HCT116 (cell line): ENCODE measurements around the gene RCBTB2. TPM values are rescaled to one million over a fixed set of nuclear protein-coding genes. Genes with fewer than 3 reads are reported as not detected.

ENCODE experiments used
- ATAC-seq: fragments of 200-7000 bp; cut with Tn5 transposase; 2 replicates; pipeline ENCODE4 v1.9.1; 2020; ENCODE audit warnings: mild to moderate bottlenecking, moderate library complexity
- BruUV-seq: library from RNA; stranded (reverse); fragments of 400-500 nt; replicated peaks from 2 replicates; lab custom pipeline; 2021; lab: Mats Ljungman, UMichigan
- CTCF ChIA-PET: fragments of 300-600 bp; sonication (Branson Sonifier 250); formaldehyde crosslinking; loops from one replicate; lab custom pipeline; 2021; ENCODE audit warnings: antibody characterized with exemption; lab: Charles Lee
- POLR2A ChIA-PET: fragments of 300-600, 350-600 bp; sonication (Branson Sonifier 250); formaldehyde crosslinking; loops from one replicate; lab custom pipeline; 2021; ENCODE audit warnings: antibody characterized with exemption; lab: Charles Lee
- RAD21 ChIA-PET, 2 experiments: fragments of 300-600 bp; sonication (Branson Sonifier 250); formaldehyde crosslinking; loops; one replicate each; lab custom pipeline; 2023; ENCODE audit warnings: low total read pairs in 2 of 2; ENCODE audit not compliant: uncharacterized antibody in 2 of 2, unreplicated experiment in 2 of 2, low non-redundant PET in 1 of 2; lab: Charles Lee
- DNase-seq: peaks from one replicate; pipeline ENCODE4 v3.0.0-alpha.2; 2010; ENCODE audit warnings: low read depth, low spot score
- H2AFZ ChIP-seq: fragments of 200-600 bp; shearing (Covaris generic), sonication (generic); 2 replicates; pipeline ENCODE4 v1.6.1; 2017; ENCODE audit warnings: low read depth, mixed run types, mixed read lengths, antibody characterized with exemption, low read length; ENCODE audit not compliant: poor library complexity, severe bottlenecking
- H3K27ac ChIP-seq: 2 replicates; pipeline ENCODE4 v1.5.1; 2012; ENCODE audit warnings: low read depth, low read length
- H3K27me3 ChIP-seq: fragments of 200-600 bp; sonication (generic); 2 replicates; pipeline ENCODE4 v1.6.1; 2016; ENCODE audit warnings: mixed run types, low read length, mixed read lengths; ENCODE audit not compliant: insufficient read depth
- H3K36me3 ChIP-seq, 2 experiments: fragments of 200-500 bp in 1 of 2; fragments of 200-600 bp in 1 of 2; sonication (Bioruptor generic) in 1 of 2; sonication (generic) in 1 of 2; 2 replicates each; pipeline versions ENCODE4 v1.5.1 to v1.6.1; 2014 to 2016; ENCODE audit warnings: low read length in 2 of 2, inconsistent platforms in 1 of 2, mixed read lengths in 1 of 2, mixed run types in 1 of 2; ENCODE audit not compliant: insufficient read depth in 2 of 2, control insufficient read depth in 1 of 2
- H3K4me1 ChIP-seq, 2 experiments: fragments of 200-600 bp in 1 of 2; sonication (generic) in 1 of 2; 2 replicates each; pipeline versions ENCODE4 v1.5.1 to v1.6.1; 2012 to 2017; ENCODE audit warnings: low read length in 2 of 2, inconsistent platforms in 1 of 2, mild to moderate bottlenecking in 1 of 2, mixed read lengths in 1 of 2, mixed run types in 1 of 2, moderate library complexity in 1 of 2; ENCODE audit not compliant: insufficient read depth in 2 of 2, control insufficient read depth in 1 of 2
- H3K4me2 ChIP-seq: fragments of 200-600 bp; sonication (generic); 2 replicates; pipeline ENCODE4 v1.6.1; 2017; ENCODE audit warnings: mixed run types, low read length, mixed read lengths
- H3K4me3 ChIP-seq, 2 experiments: fragments of 200-600 bp in 1 of 2; sonication (generic) in 1 of 2; replicated peaks in 1 of 2; 2 replicates each; pipeline ENCODE4 v1.5.1; 2011 to 2016; ENCODE audit warnings: low read length in 2 of 2, control low read depth in 1 of 2, low read depth in 1 of 2, mild to moderate bottlenecking in 1 of 2, mixed read lengths in 1 of 2, mixed run types in 1 of 2
- H3K79me2 ChIP-seq: fragments of 200-600 bp; sonication (generic); 2 replicates; pipeline ENCODE4 v1.6.1; 2017; ENCODE audit warnings: mild to moderate bottlenecking, mixed run types, low read length, moderate library complexity, mixed read lengths; ENCODE audit not compliant: insufficient read depth
- H3K9ac ChIP-seq: fragments of 200-600 bp; sonication (generic); 2 replicates; pipeline ENCODE4 v1.6.1; 2016; ENCODE audit warnings: low read length, mixed read lengths
- H3K9me2 ChIP-seq: fragments of 200-600 bp; sonication (generic), shearing (Covaris generic); 2 replicates; pipeline ENCODE4 v1.6.1; 2017; ENCODE audit warnings: mixed run types, mild to moderate bottlenecking, moderate library complexity; ENCODE audit not compliant: insufficient read depth
- H3K9me3 ChIP-seq, 2 experiments: fragments of 200-500 bp in 1 of 2; fragments of 200-600 bp in 1 of 2; sonication (Bioruptor generic) in 1 of 2; sonication (generic) in 1 of 2; 2 replicates each; pipeline ENCODE4 v1.6.1; 2014 to 2017; ENCODE audit warnings: low read length in 2 of 2, mixed read lengths in 2 of 2, inconsistent platforms in 1 of 2, low read depth in 1 of 2, mild to moderate bottlenecking in 1 of 2, mixed run types in 1 of 2, moderate library complexity in 1 of 2; ENCODE audit not compliant: control insufficient read depth in 1 of 2, insufficient read depth in 1 of 2
- H4K20me1 ChIP-seq: fragments of 200-600 bp; sonication (generic), shearing (Covaris generic); 2 replicates; pipeline ENCODE4 v1.6.1; 2017; ENCODE audit warnings: mixed run types, mild to moderate bottlenecking, moderate library complexity; ENCODE audit not compliant: insufficient read depth
- CBX3 ChIP-seq: IDR thresholded peaks from 2 replicates; pipeline ENCODE4 v1.6.1; 2012; ENCODE audit warnings: low read depth
- CEBPB ChIP-seq: IDR thresholded peaks from 2 replicates; pipeline ENCODE4 v1.6.1; 2012; ENCODE audit warnings: low read depth
- ELF1 ChIP-seq: IDR thresholded peaks from 2 replicates; pipeline ENCODE4 v1.6.1; 2012; ENCODE audit warnings: low read depth, borderline replicate concordance
- EZH2 ChIP-seq: fragments of 200-600 bp; sonication (generic); IDR thresholded peaks from 2 replicates; pipeline ENCODE4 v1.6.1; 2017; ENCODE audit warnings: antibody characterized with exemption, mixed run types
- FOSL1 ChIP-seq: IDR thresholded peaks from 2 replicates; pipeline ENCODE4 v1.6.1; 2012; ENCODE audit warnings: low read depth
- JUND ChIP-seq: IDR thresholded peaks from 2 replicates; pipeline ENCODE4 v1.6.1; 2012
- POLR2A ChIP-seq: IDR thresholded peaks from 2 replicates; pipeline ENCODE4 v1.7.0; 2011; ENCODE audit warnings: borderline replicate concordance; ENCODE audit not compliant: insufficient read depth, insufficient read length; ENCODE audit errors: extremely low read depth
- RAD21 ChIP-seq: IDR thresholded peaks from 2 replicates; pipeline ENCODE4 v1.6.1; 2012; ENCODE audit warnings: low read depth, mild to moderate bottlenecking
- SP1 ChIP-seq: IDR thresholded peaks from 2 replicates; pipeline ENCODE4 v1.6.1; 2012; ENCODE audit warnings: low read depth
- TCF7L2 ChIP-seq: IDR thresholded peaks from 2 replicates; pipeline ENCODE4 v1.7.0; 2011; ENCODE audit warnings: borderline replicate concordance, inconsistent platforms; ENCODE audit not compliant: insufficient read depth, insufficient read length; ENCODE audit errors: extremely low read depth
- YY1 ChIP-seq: IDR thresholded peaks from 2 replicates; pipeline ENCODE4 v1.6.1; 2011; ENCODE audit warnings: low read length, low read depth, moderate library complexity, mild to moderate bottlenecking; ENCODE audit not compliant: insufficient replicate concordance; ENCODE audit errors: extremely low read depth
- ZFX ChIP-seq: fragments of 450-650 bp; IDR thresholded peaks from 2 replicates; pipeline ENCODE4 v1.6.1; 2017
- ZNF274 ChIP-seq: fragments of 200-500 bp; sonication (Bioruptor generic); IDR thresholded peaks from 2 replicates; pipeline ENCODE4 v1.6.1; 2014; ENCODE audit warnings: mild to moderate bottlenecking, low read depth, low read length, inconsistent platforms
- intact Hi-C: fragments of 100-400 bp; cut with micrococcal nuclease; formaldehyde crosslinking; loops from 2 replicates; pipeline ENCODE4 v1.10.0; 2022
- total RNA-seq: library from RNA; stranded (reverse); gene quantifications from one replicate; pipeline ENCODE4 v1.2.1, GENCODE V29; 2021; ENCODE audit not compliant: unreplicated experiment
- TF ChIP-seq, protein P1 (sequence below): IDR thresholded peaks from 2 replicates; pipeline ENCODE4 v1.6.1; 2011; ENCODE audit warnings: mild to moderate bottlenecking, low read length, moderate library complexity; ENCODE audit not compliant: insufficient replicate concordance; ENCODE audit errors: extremely low read depth
- TF ChIP-seq, protein P2 (sequence below): IDR thresholded peaks from 2 replicates; pipeline ENCODE4 v1.6.1; 2012; ENCODE audit warnings: low read depth
- TF ChIP-seq, protein P3 (sequence below): IDR thresholded peaks from 2 replicates; pipeline ENCODE4 v1.6.1; 2012

Gene RCBTB2
- total RNA-seq, 1 experiment from 2014 or later, result 1.3 TPM

DNA sequence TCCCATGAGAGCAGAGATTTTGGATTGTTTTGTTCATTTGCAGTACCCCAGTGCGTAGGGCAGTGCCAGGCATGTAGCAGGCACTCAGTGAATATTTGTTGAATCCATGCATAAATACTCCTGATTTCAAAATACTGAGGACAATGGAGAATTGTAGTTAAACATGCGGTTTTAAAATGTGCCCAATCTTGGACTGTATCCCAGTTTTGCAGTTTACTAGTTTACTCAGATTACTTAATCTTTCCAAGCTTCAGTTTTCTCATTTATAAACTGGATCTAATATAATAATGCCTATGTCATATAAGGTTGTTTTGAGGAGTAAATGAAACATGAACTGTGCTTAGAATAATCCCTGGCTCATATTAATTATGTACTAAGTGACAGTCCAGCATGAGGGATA is 39.0 kb downstream of the RCBTB2 start:
- intact Hi-C loops, result no loop called here
- no peak overlapping the region for H3K4me3 ChIP-seq
- H3K9me2 ChIP-seq, result no peaks in the 10 kb centered on the region
- ATAC-seq (no peak), DNase-seq (no peak)
- TF ChIP-seq YY1, result no peak
- no peak for TF ChIP-seq POLR2A
- RAD21 ChIA-PET, result no interaction called here
- no peaks in the 10 kb centered on the region for H3K79me2 ChIP-seq
- H4K20me1 ChIP-seq, result no peaks in the 10 kb centered on the region
- H2AFZ ChIP-seq, result no peak overlapping the region
- H3K9me3 ChIP-seq, result no peaks in the 10 kb centered on the region
- CTCF ChIA-PET, result no interaction called here
- H3K36me3 ChIP-seq, result no peaks in the 10 kb centered on the region
- H3K4me2 ChIP-seq, result no peak overlapping the region
- no peak overlapping the region for H3K27ac ChIP-seq
- POLR2A ChIA-PET, result no interaction called here
- no peaks in the 10 kb centered on the region for H3K27me3 ChIP-seq
- H3K4me1 ChIP-seq, result no peaks in the 10 kb centered on the region
- H3K9ac ChIP-seq, result no peak overlapping the region
- no TSS peak for BruUV-seq

DNA sequence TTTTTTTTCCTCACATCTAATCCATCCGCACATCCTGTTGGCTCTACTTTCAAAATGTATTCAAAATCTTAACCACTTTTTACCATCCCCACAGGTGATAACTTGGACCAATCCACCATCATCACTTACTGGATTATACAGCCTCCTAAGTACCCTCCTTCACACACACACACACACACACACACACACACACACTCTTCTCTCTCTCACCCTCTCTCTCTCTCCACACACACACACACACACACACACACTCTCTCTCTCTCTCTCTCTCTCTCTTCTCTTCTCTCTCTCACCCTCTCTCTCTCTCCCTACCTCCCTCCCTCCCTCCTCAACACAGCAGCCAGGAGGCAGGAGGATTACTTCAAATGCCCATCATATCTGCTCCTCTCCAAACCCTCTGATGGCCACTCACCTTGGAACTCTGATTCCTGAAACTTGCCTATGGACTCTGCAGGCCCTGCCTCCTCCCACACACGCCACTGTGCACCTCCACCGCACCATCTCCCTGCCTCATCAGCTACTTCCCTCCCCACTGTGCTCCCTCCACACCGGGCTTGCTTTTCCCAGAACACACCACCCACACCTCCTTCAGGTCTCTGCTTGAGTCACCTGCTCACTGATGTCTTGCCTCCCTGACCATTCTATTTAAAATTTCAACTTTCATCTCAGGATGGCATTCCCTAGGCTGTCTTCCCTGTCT is 39.7 kb downstream of the RCBTB2 start:
- ChIA-PET POLR2A (no interaction called here), RAD21 (no interaction called here), CTCF (no interaction called here)
- Histone ChIP-seq H3K9ac (no peak overlapping the region), H3K27me3 (no peaks in the 10 kb centered on the region), H3K9me3 (no peaks in the 10 kb centered on the region), H3K9me2 (no peaks in the 10 kb centered on the region), H3K4me2 (no peak overlapping the region), H3K27ac (no peak overlapping the region), H3K4me3 (no peak overlapping the region), H2AFZ (no peak overlapping the region), H4K20me1 (no peaks in the 10 kb centered on the region), H3K36me3 (no peaks in the 10 kb centered on the region), H3K79me2 (no peaks in the 10 kb centered on the region), H3K4me1 (no peaks in the 10 kb centered on the region)
- DNase-seq (no peak), ATAC-seq (no peak)
- intact Hi-C loops, result no loop called here
- BruUV-seq, result no TSS peak
- TF ChIP-seq ELF1 (no peak), EZH2 (no peak), ZNF274 (no peak), ZFX (no peak), JUND (no peak), RAD21 (no peak), TCF7L2 (no peak), CEBPB (no peak), YY1 (no peak), CBX3 (no peak), FOSL1 (no peak), SP1 (no peak)
- TF ChIP-seq, protein P1, sequence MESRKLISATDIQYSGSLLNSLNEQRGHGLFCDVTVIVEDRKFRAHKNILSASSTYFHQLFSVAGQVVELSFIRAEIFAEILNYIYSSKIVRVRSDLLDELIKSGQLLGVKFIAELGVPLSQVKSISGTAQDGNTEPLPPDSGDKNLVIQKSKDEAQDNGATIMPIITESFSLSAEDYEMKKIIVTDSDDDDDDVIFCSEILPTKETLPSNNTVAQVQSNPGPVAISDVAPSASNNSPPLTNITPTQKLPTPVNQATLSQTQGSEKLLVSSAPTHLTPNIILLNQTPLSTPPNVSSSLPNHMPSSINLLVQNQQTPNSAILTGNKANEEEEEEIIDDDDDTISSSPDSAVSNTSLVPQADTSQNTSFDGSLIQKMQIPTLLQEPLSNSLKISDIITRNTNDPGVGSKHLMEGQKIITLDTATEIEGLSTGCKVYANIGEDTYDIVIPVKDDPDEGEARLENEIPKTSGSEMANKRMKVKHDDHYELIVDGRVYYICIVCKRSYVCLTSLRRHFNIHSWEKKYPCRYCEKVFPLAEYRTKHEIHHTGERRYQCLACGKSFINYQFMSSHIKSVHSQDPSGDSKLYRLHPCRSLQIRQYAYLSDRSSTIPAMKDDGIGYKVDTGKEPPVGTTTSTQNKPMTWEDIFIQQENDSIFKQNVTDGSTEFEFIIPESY, result no peak
- TF ChIP-seq, protein P2, sequence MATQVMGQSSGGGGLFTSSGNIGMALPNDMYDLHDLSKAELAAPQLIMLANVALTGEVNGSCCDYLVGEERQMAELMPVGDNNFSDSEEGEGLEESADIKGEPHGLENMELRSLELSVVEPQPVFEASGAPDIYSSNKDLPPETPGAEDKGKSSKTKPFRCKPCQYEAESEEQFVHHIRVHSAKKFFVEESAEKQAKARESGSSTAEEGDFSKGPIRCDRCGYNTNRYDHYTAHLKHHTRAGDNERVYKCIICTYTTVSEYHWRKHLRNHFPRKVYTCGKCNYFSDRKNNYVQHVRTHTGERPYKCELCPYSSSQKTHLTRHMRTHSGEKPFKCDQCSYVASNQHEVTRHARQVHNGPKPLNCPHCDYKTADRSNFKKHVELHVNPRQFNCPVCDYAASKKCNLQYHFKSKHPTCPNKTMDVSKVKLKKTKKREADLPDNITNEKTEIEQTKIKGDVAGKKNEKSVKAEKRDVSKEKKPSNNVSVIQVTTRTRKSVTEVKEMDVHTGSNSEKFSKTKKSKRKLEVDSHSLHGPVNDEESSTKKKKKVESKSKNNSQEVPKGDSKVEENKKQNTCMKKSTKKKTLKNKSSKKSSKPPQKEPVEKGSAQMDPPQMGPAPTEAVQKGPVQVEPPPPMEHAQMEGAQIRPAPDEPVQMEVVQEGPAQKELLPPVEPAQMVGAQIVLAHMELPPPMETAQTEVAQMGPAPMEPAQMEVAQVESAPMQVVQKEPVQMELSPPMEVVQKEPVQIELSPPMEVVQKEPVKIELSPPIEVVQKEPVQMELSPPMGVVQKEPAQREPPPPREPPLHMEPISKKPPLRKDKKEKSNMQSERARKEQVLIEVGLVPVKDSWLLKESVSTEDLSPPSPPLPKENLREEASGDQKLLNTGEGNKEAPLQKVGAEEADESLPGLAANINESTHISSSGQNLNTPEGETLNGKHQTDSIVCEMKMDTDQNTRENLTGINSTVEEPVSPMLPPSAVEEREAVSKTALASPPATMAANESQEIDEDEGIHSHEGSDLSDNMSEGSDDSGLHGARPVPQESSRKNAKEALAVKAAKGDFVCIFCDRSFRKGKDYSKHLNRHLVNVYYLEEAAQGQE, result no peak
- TF ChIP-seq, protein P3, sequence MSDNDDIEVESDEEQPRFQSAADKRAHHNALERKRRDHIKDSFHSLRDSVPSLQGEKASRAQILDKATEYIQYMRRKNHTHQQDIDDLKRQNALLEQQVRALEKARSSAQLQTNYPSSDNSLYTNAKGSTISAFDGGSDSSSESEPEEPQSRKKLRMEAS, result no peak
